Neural cell (in vitro differentiated cells): Measurements from ENCODE around the gene COL13A1. TPM values are rescaled to one million over a fixed set of nuclear protein-coding genes. Genes with fewer than 3 reads are reported as not detected.

Source experiments
- H2AFZ ChIP-seq: fragments of 200-600, 300-800 bp; sonication (generic), shearing (Covaris generic); 2 replicates; pipeline ENCODE4 v1.6.0; 2014; ENCODE audit warnings: low read depth, mild to moderate bottlenecking, antibody characterized with exemption, low read length, moderate library complexity
- H3F3A ChIP-seq: fragments of 200-600 bp; shearing (Covaris generic); 2 replicates; pipeline ENCODE4 v1.6.1; 2016; ENCODE audit warnings: mild to moderate bottlenecking, moderate library complexity, mixed read lengths, antibody characterized with exemption, low read length; ENCODE audit not compliant: insufficient read depth, poor library complexity, severe bottlenecking
- H3K27ac ChIP-seq: fragments of 200-600, 300-800 bp; sonication (generic), shearing (Covaris generic); 2 replicates; pipeline ENCODE4 v1.5.1; 2014; ENCODE audit warnings: mild to moderate bottlenecking, low read length, moderate library complexity
- H3K27me3 ChIP-seq: fragments of 300-800, 200-600 bp; sonication (generic), shearing (Covaris generic); 2 replicates; pipeline ENCODE4 v1.6.0; 2014; ENCODE audit warnings: mild to moderate bottlenecking, low read depth, low read length, moderate library complexity; ENCODE audit not compliant: insufficient read depth
- H3K36me3 ChIP-seq: fragments of 300-800, 200-600 bp; sonication (generic), shearing (Covaris generic); 2 replicates; pipeline ENCODE4 v1.5.1; 2014; ENCODE audit warnings: mild to moderate bottlenecking, antibody characterized with exemption, low read length, moderate library complexity; ENCODE audit not compliant: insufficient read depth
- H3K4me2 ChIP-seq: fragments of 300-800, 200-600 bp; sonication (generic), shearing (Covaris generic); 2 replicates; pipeline ENCODE4 v1.6.0; 2014; ENCODE audit warnings: mild to moderate bottlenecking, low read length
- H3K4me3 ChIP-seq: fragments of 300-800, 200-600 bp; sonication (generic), shearing (Covaris generic); 2 replicates; pipeline ENCODE4 v1.5.1; 2014; ENCODE audit warnings: mild to moderate bottlenecking, low read length, moderate library complexity
- H3K79me2 ChIP-seq: fragments of 200-600 bp; shearing (Covaris generic); replicated peaks from 2 replicates; pipeline ENCODE4 v1.6.0; 2014; ENCODE audit warnings: mild to moderate bottlenecking, low read length, moderate library complexity; ENCODE audit not compliant: insufficient read depth
- H3K9ac ChIP-seq: fragments of 300-800, 200-600 bp; sonication (generic), shearing (Covaris generic); 2 replicates; pipeline ENCODE4 v1.6.1; 2016; ENCODE audit warnings: mild to moderate bottlenecking, low read length, mixed read lengths
- H3K9me2 ChIP-seq: fragments of 200-600 bp; shearing (Covaris generic); 2 replicates; pipeline ENCODE4 v1.6.1; 2016; ENCODE audit warnings: mild to moderate bottlenecking, low read length, mixed read lengths; ENCODE audit not compliant: insufficient read depth
- H3K9me3 ChIP-seq: fragments of 200-600, 300-800 bp; sonication (generic), shearing (Covaris generic); 2 replicates; pipeline ENCODE4 v1.6.1; 2016; ENCODE audit warnings: mild to moderate bottlenecking, mixed run types, low read length, moderate library complexity, mixed read lengths
- H4K20me1 ChIP-seq: fragments of 200-600 bp; shearing (Covaris generic); 2 replicates; pipeline ENCODE4 v1.6.1; 2016; ENCODE audit warnings: mild to moderate bottlenecking, mixed run types; ENCODE audit not compliant: insufficient read depth
- EP300 ChIP-seq: fragments of 450-650 bp; conservative IDR thresholded peaks from 2 replicates; pipeline ENCODE4 v1.6.1; 2014; ENCODE audit warnings: antibody characterized with exemption, mild to moderate bottlenecking, moderate library complexity; ENCODE audit not compliant: poor library complexity, severe bottlenecking
- EZH2 ChIP-seq: fragments of 200-600, 300-800 bp; shearing (Covaris generic), sonication (generic); IDR thresholded peaks from 2 replicates; pipeline ENCODE4 v1.6.1; 2014; ENCODE audit warnings: antibody characterized with exemption, low read length, borderline replicate concordance, mild to moderate bottlenecking; ENCODE audit not compliant: insufficient read depth, poor library complexity, severe bottlenecking
- MXI1 ChIP-seq: fragments of 450-650 bp; conservative IDR thresholded peaks from 2 replicates; pipeline ENCODE4 v1.6.1; 2014; ENCODE audit warnings: antibody characterized with exemption, mild to moderate bottlenecking; ENCODE audit not compliant: poor library complexity, severe bottlenecking
- RAD21 ChIP-seq: fragments of 450-650 bp; conservative IDR thresholded peaks from 2 replicates; pipeline ENCODE4 v1.6.1; 2014; ENCODE audit warnings: antibody characterized with exemption, mild to moderate bottlenecking, moderate library complexity
- SMC3 ChIP-seq: fragments of 450-650 bp; conservative IDR thresholded peaks from 2 replicates; pipeline ENCODE4 v1.6.1; 2014; ENCODE audit warnings: antibody characterized with exemption, mild to moderate bottlenecking, moderate library complexity; ENCODE audit not compliant: poor library complexity
- TAF1 ChIP-seq: IDR thresholded peaks from 2 replicates; pipeline ENCODE4 v1.6.1; 2012; ENCODE audit warnings: low read depth
- polyA plus RNA-seq: library from polyadenylated mRNA; depleted of rRNA; stranded (reverse); fragments of >200 nt; gene quantifications from 2 replicates; pipeline ENCODE4 v1.2.3, GENCODE V29; 2014
- TF ChIP-seq, protein P1 (sequence below): IDR thresholded peaks from 2 replicates; pipeline ENCODE4 v1.6.1; 2012; ENCODE audit warnings: borderline replicate concordance
- TF ChIP-seq, protein P2 (sequence below): fragments of 450-650 bp; IDR thresholded peaks from 2 replicates; pipeline ENCODE4 v1.5.1; 2014; ENCODE audit warnings: antibody characterized with exemption, mild to moderate bottlenecking, moderate library complexity; ENCODE audit not compliant: poor library complexity, severe bottlenecking

Gene COL13A1
- polyA plus RNA-seq, 1 donor from 2014 or later: 4.7 TPM

DNA sequence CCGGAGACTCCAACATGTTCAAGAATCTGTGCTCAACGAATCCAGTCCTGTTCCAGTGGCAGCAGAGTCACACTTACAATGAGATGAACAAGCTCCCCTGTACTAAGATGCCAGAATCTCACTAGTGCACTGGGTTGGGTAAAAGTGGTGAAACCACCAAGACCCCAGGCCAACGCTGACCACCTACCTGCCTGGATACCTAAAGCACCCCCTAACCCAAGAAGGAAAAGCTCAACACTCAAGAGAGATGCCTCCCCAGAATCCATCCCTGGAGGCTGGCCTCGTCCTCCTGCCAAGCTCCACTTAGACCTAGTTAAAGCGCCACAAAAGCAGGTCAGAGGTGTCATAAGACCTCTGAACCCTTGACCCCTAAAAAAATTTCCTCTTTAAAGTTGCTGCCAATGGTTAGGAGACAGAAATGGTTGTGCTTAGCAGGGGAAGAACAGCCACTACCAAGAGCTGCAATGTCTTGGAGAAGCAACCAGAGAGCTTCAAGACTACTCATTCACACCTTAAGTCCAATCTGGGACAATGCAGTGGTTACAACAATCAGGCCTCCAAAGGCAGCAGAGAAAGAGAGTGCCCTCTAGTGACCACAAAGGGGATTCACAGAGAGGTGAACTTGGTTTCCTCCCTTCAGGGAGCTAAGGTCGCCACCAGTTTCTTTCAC lies 156.3 kb downstream of the COL13A1 start:
- no peaks in the 10 kb centered on the region for H3K27me3 ChIP-seq
- H4K20me1 ChIP-seq: no peaks in the 10 kb centered on the region
- H3K9ac ChIP-seq: no peak overlapping the region
- no peak overlapping the region for H2AFZ ChIP-seq
- no peak overlapping the region for H3K4me3 ChIP-seq
- no peaks in the 10 kb centered on the region for H3K9me3 ChIP-seq
- H3F3A ChIP-seq: no peaks in the 10 kb centered on the region
- H3K9me2 ChIP-seq: no peaks in the 10 kb centered on the region
- no peaks in the 10 kb centered on the region for H3K36me3 ChIP-seq
- H3K79me2 ChIP-seq: no peaks in the 10 kb centered on the region
- H3K4me2 ChIP-seq: no peak overlapping the region
- TF ChIP-seq MXI1 (no peak), EZH2 (no peak), RAD21 (peak; percentile 43), SMC3 (peak; percentile 46), EP300 (no peak)
- TF ChIP-seq, protein P1, sequence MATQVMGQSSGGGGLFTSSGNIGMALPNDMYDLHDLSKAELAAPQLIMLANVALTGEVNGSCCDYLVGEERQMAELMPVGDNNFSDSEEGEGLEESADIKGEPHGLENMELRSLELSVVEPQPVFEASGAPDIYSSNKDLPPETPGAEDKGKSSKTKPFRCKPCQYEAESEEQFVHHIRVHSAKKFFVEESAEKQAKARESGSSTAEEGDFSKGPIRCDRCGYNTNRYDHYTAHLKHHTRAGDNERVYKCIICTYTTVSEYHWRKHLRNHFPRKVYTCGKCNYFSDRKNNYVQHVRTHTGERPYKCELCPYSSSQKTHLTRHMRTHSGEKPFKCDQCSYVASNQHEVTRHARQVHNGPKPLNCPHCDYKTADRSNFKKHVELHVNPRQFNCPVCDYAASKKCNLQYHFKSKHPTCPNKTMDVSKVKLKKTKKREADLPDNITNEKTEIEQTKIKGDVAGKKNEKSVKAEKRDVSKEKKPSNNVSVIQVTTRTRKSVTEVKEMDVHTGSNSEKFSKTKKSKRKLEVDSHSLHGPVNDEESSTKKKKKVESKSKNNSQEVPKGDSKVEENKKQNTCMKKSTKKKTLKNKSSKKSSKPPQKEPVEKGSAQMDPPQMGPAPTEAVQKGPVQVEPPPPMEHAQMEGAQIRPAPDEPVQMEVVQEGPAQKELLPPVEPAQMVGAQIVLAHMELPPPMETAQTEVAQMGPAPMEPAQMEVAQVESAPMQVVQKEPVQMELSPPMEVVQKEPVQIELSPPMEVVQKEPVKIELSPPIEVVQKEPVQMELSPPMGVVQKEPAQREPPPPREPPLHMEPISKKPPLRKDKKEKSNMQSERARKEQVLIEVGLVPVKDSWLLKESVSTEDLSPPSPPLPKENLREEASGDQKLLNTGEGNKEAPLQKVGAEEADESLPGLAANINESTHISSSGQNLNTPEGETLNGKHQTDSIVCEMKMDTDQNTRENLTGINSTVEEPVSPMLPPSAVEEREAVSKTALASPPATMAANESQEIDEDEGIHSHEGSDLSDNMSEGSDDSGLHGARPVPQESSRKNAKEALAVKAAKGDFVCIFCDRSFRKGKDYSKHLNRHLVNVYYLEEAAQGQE: no peak
- TF ChIP-seq, protein P2, sequence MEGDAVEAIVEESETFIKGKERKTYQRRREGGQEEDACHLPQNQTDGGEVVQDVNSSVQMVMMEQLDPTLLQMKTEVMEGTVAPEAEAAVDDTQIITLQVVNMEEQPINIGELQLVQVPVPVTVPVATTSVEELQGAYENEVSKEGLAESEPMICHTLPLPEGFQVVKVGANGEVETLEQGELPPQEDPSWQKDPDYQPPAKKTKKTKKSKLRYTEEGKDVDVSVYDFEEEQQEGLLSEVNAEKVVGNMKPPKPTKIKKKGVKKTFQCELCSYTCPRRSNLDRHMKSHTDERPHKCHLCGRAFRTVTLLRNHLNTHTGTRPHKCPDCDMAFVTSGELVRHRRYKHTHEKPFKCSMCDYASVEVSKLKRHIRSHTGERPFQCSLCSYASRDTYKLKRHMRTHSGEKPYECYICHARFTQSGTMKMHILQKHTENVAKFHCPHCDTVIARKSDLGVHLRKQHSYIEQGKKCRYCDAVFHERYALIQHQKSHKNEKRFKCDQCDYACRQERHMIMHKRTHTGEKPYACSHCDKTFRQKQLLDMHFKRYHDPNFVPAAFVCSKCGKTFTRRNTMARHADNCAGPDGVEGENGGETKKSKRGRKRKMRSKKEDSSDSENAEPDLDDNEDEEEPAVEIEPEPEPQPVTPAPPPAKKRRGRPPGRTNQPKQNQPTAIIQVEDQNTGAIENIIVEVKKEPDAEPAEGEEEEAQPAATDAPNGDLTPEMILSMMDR: peak; percentile 55
- no peak overlapping the region for H3K27ac ChIP-seq

DNA sequence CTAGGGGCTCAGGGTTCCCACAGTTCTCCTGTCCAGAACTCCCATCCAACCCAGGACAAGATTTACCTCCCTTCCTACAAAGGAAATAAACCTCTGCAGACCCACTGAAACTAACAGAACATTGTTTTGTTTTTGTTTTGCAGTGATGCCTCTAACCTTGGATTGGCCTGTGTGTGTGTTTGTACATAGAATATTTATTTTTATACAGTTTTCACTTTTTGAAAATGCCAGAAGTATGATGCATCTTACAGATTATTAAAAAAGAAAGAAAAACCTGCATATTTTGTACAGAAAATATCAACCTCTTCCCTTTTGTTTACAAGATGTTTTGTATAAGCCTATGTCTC lies 156.8 kb downstream of the COL13A1 start:
- Histone ChIP-seq H3K27ac (no peak overlapping the region), H3K27me3 (no peaks in the 10 kb centered on the region), H4K20me1 (no peaks in the 10 kb centered on the region), H3K36me3 (no peaks in the 10 kb centered on the region), H3K9me3 (no peaks in the 10 kb centered on the region), H3K9ac (no peak overlapping the region), H3K9me2 (no peaks in the 10 kb centered on the region), H3F3A (no peaks in the 10 kb centered on the region), H3K4me2 (no peak overlapping the region), H3K4me3 (no peak overlapping the region), H2AFZ (no peak overlapping the region), H3K79me2 (no peaks in the 10 kb centered on the region)
- TF ChIP-seq SMC3: peak; percentile 0
- TF ChIP-seq MXI1: no peak

DNA sequence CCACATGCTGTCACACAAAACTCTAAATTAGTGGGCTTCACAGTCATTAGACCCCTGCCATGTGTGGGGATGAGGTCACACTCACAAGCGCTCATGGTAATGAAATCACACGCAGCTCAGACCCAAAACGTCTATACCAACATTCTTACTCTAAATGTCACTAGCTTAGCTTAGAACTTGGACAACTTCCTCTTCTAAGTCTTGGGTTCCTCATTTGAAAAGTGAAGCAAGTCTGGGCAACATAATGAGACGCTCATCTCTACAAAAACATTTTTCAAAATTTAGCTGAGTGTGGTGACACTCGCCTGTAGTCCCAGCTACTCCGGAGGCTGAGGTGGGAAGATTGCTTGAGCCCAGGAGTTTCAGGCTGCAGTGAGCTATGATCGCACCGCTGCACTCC lies 158.2 kb downstream of the COL13A1 start:
- Histone ChIP-seq H4K20me1 (no peaks in the 10 kb centered on the region), H3F3A (no peaks in the 10 kb centered on the region), H2AFZ (no peak overlapping the region), H3K79me2 (no peaks in the 10 kb centered on the region), H3K27ac (no peak overlapping the region), H3K9me3 (no peaks in the 10 kb centered on the region), H3K9ac (no peak overlapping the region), H3K9me2 (no peaks in the 10 kb centered on the region), H3K27me3 (no peaks in the 10 kb centered on the region), H3K4me2 (no peak overlapping the region), H3K4me3 (no peak overlapping the region), H3K36me3 (no peaks in the 10 kb centered on the region)
- TF ChIP-seq RAD21 (no peak), TAF1 (no peak), SMC3 (no peak), MXI1 (no peak)
- TF ChIP-seq, protein P1: no peak
